ENCODE measurements around the gene AP4S1.

DNA sequence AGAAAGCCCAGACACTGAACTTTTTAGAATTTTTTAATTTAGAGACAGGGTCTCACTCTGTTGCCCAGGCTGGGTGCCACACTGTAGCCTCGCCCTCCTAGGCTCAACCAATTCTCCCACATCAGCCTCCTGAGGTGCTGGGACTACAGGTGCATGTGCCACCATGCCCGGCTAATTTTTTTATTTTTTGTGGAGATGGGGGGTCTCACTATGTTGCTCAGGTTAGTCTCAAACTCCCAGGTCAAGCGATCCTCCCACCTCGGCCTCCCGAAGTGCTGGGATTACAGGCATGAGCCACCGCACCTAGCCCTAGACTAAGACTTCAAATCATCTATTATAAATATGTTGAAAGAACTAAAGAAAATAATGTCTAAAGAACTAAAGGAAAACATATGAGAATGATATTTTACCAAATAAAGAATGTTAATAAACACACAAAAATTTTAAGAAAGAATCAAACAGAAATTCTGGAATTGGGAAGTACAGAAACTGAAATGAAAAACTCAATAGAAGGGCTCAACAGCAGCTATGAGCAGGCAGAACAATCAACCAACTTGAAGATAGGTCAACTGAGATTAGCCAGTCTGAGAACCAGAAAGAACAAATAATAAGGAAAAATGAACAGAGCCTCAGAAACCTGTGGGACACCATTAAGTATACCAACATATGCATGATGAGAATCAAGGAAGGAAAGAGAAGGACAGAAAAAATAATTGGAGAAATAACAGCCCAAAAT lies 26.2 kb upstream of the AP4S1 start:
- TF ChIP-seq CTCF (IDR thresholded peaks at IDR 0.05) = no peak
- TF ChIP-seq POLR2AphosphoS5 (IDR thresholded peaks at IDR 0.05) = no peak
- TF ChIP-seq EP300 (IDR thresholded peaks at IDR 0.05) = no peak
- TF ChIP-seq POLR2A (IDR thresholded peaks at IDR 0.05) = no peak

Data from stomach (tissue), 4 donors.